NB4 (cell line): ENCODE results near the gene SRP68.
A peak's percentile ranks its signal among the peaks of the same experiment; 100 is the strongest.

ENCODE experiments used
- DNase-seq: peaks from one replicate; pipeline ENCODE4 v3.0.0; 2010; ENCODE audit warnings: low read depth
- H3K4me3 ChIP-seq: one replicate; pipeline ENCODE4 v1.5.1; 2011; ENCODE audit warnings: mild to moderate bottlenecking, low read depth, low read length, moderate library complexity
- MYC ChIP-seq: IDR thresholded peaks from 2 replicates; pipeline ENCODE4 v1.6.1; 2011; ENCODE audit warnings: low read depth, low read length
- POLR2A ChIP-seq: IDR thresholded peaks from 2 replicates; pipeline ENCODE4 v1.6.1; 2011; ENCODE audit warnings: mild to moderate bottlenecking; ENCODE audit not compliant: insufficient read length; ENCODE audit errors: extremely low read depth
- TF ChIP-seq, protein P1 (sequence below): IDR thresholded peaks from 2 replicates; pipeline ENCODE4 v1.6.1; 2011; ENCODE audit warnings: low read depth, low read length
- TF ChIP-seq, protein P2 (sequence below): IDR thresholded peaks from one replicate; pipeline ENCODE4 v1.5.1; 2012; ENCODE audit warnings: low read depth, low read length

The SRP68 gene

GRCh38 chr17:76007131-76007849 is 65.0 kb downstream of the SRP68 start:
- no peak overlapping the region for H3K4me3 ChIP-seq
- TF ChIP-seq, protein P1, sequence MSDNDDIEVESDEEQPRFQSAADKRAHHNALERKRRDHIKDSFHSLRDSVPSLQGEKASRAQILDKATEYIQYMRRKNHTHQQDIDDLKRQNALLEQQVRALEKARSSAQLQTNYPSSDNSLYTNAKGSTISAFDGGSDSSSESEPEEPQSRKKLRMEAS, result no peak
- TF ChIP-seq POLR2A (no peak), MYC (no peak)
- TF ChIP-seq, protein P2, sequence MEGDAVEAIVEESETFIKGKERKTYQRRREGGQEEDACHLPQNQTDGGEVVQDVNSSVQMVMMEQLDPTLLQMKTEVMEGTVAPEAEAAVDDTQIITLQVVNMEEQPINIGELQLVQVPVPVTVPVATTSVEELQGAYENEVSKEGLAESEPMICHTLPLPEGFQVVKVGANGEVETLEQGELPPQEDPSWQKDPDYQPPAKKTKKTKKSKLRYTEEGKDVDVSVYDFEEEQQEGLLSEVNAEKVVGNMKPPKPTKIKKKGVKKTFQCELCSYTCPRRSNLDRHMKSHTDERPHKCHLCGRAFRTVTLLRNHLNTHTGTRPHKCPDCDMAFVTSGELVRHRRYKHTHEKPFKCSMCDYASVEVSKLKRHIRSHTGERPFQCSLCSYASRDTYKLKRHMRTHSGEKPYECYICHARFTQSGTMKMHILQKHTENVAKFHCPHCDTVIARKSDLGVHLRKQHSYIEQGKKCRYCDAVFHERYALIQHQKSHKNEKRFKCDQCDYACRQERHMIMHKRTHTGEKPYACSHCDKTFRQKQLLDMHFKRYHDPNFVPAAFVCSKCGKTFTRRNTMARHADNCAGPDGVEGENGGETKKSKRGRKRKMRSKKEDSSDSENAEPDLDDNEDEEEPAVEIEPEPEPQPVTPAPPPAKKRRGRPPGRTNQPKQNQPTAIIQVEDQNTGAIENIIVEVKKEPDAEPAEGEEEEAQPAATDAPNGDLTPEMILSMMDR, result no peak
- no peak for DNase-seq

DNA sequence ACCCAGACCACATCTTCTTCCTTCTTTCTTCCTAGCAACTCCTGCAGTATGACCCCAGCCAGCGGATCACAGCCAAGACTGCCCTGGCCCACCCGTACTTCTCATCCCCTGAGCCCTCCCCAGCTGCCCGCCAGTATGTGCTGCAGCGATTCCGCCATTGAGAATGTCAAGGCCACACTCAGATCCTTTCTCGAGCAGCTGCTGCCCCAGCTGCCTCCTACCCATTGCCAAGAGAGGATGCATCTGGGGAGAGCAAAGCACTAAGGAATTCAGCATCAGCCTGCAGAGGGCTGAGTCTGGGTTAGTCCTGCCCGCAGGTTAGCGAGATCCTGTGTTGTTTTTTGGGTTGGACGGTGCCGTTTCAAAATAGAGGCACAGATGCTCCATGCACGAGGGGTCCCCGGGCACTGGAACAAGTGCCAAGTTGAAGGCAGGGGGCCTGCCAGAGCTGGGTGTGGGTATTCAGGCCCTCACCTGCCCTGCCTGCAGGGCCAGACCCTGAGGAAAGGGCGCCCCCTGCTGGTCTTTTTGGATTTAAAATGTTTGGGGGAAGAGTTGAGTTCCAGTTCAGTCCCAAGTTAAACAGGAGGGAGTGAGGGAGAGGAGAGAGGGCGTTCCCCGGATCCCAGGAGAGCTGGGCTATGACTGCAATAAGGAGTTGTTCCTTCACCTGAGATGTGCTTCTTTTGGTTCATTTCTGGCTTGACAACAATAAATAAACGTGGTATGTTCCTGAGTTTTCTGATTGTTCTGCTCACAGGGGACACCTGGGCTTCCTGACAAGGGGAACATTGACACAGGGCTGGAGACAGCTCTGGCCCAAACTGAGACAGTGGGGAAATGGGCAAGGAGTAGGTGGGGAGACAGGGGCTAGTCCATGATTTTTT is 66.8 kb downstream of the SRP68 start:
- TF ChIP-seq, protein P2, result peak; percentile 35
- TF ChIP-seq, protein P1, result no peak
- 0 out of 2 replicates have a peak, but pooled peaks have one; percentile 15 for TF ChIP-seq MYC
- DNase-seq, result peak; percentile 77

DNA sequence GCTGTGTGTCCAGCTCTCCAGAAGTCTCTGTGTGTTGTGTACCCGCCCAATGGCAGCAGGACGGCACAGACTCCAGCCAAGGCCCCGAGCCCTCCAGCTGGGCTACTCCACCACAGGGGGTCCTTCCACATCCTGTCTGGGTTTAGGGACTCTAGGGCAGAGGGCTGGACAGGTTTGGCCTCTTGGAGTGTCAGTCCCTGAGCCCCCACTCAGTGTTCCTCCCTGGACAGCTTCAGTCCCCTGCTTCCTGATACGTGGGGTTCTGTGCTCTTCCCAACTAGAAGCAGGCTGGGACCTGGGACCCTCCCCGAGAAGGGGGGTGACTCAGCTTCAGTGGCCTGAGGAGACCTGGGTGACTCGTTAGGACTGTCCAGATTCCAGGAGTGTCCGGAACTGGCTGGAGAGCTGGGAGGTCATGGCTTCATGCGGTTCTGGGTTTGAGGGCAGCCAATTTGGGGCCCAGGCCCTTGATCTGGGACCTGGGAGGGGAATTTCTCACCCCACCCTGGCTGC is 67.5 kb downstream of the SRP68 start:
- no peak for DNase-seq
- no peak for TF ChIP-seq POLR2A
- no peak for TF ChIP-seq MYC
- TF ChIP-seq, protein P1, result no peak
- TF ChIP-seq, protein P2, result no peak
- H3K4me3 ChIP-seq, result no peak overlapping the region

More for the DNA sequence above, 66.8 kb downstream of the SRP68 start:
- H3K4me3 ChIP-seq, result no peak overlapping the region

GRCh38 chr17:76003915-76004314 is 68.4 kb downstream of the SRP68 start:
- H3K4me3 ChIP-seq, result no peak overlapping the region
- TF ChIP-seq, protein P2, result no peak
- no peak for TF ChIP-seq POLR2A
- TF ChIP-seq, protein P1, result no peak
- TF ChIP-seq MYC, result no peak
- DNase-seq, result no peak

DNA sequence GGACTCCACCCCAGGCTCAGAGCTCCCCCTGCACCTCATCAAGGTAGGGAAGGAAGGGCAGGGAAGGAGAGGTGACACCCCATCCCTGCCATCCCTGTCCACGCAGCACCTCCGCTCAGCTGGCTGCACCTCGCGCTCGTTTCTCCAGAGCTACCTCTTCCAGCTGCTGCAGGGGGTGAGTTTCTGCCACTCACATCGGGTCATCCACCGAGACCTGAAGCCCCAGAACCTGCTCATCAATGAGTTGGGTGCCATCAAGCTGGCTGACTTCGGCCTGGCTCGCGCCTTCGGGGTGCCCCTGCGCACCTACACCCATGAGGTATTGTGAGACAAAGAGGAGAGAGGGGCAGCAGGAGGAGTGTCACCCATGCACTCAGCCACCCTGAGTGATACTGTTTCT is 70.2 kb downstream of the SRP68 start:
- no peak for DNase-seq
- no peak overlapping the region for H3K4me3 ChIP-seq
- TF ChIP-seq, protein P2, result no peak
- TF ChIP-seq POLR2A (no peak), MYC (no peak)
- TF ChIP-seq, protein P1, result no peak
